Fibroblast of skin of right biceps (primary cell): ENCODE measurements around the gene TYSND1.
"Not testable (repeated sequence)": the region's sequence is repeated elsewhere in the genome, so short reads cannot be mapped to it uniquely, and the experiment has no call there.

ENCODE experiments used
- DNase-seq: peaks from one replicate; pipeline ENCODE4 v3.0.0-alpha.2; 2013

Gene TYSND1

GRCh38 chr10:70131560-70131937 is 15.0 kb downstream of the TYSND1 start:
- no peak for DNase-seq

DNA sequence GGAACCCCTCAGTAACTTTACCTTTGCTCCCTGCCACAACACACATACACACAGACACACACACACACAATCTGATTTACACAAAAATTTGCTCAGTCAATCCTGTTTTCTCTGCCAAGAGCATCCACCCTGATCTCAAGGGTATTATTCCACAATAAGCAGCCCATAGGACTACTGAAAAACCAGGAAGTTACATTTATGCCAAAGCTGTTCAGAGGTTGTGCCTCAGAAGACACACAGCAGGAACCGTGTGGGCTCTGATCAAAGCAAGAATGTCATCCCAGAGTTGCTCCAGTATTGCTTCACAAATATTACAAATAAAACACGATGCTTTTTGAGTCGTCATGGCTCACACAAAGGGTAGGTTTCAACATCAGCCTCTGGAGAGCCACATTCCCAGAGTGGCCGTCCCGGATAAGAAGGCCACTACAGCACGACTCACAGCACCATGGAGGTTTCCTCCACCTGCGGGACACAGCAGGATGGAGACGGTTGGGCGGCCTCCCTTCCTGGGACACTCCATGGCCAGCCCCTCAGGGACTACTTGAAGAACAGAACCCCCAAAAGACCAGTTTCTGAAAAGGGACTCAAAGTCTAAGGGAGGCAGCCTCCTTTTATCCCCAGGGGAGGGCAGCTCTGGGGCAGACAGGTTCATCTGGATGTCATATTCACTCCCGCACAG is 15.5 kb downstream of the TYSND1 start:
- DNase-seq = peak; percentile 53

DNA sequence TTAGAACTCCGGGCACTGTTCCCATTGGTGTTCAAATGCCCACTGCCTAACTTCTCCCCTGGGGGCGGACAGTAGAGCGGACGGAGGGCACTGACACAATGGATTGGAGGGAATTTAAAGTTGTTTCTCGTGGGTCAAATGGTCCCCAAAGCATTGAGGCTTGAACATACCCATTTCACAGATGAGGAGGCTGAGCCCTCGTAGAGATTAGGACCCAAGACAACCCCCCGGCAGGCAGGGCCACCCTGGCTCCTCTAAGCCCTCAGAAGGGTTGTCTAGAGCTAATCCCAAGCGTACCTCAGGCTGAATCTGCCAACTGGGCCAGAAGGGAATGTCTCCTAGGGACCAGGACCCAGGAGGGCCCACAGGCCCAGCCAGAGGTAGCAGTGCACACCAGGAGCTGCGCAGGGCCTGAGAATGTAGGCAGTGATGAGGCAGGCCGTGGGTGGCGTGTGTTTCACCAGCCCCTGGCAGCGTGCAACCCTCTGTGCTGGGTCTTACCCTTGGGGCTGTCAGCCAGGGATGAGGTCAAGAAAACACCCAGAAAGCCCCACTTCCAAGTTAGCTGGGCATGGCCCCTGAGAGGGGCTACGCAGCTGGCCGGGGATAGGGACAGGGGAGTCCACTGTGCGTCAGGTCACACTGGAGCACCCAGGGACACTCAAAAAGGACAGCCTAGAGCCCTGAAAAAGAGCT is 19.7 kb downstream of the TYSND1 start:
- DNase-seq = no peak

GRCh38 chr10:70125918-70126552 is 20.5 kb downstream of the TYSND1 start:
- no peak for DNase-seq

DNA sequence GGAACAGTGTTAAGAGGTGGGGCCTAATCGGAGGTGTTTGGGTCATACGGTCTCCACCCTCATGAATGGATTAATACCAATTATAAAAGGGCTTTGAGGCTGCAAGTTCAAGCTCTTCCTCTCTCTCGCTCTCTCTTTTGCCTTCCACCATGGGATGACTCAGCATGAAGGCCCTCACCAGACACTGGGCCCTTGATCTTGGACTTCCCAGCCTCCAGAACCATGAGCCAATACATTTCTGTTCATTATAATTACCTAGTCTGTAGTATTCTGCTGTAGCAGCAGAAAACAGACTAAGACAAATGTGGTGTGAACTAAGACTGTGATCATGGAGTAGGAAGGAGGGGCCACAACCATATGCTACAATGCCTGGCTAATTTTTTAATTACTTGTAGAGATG is 21.6 kb downstream of the TYSND1 start:
- no peak for DNase-seq

- DNase-seq = no peak
Observed at GRCh38 chr10:70124415-70124814, 22.1 kb downstream of the TYSND1 start.

- DNase-seq = no peak
Observed at GRCh38 chr10:70123817-70124216, 22.7 kb downstream of the TYSND1 start.

GRCh38 chr10:70123166-70123565 is 23.3 kb downstream of the TYSND1 start:
- DNase-seq = not testable (repeated sequence)

GRCh38 chr10:70122742-70123141 is 23.8 kb downstream of the TYSND1 start:
- no peak for DNase-seq

- no peak for DNase-seq
Observed at GRCh38 chr10:70121281-70121949, 25.1 kb downstream of the TYSND1 start.

DNA sequence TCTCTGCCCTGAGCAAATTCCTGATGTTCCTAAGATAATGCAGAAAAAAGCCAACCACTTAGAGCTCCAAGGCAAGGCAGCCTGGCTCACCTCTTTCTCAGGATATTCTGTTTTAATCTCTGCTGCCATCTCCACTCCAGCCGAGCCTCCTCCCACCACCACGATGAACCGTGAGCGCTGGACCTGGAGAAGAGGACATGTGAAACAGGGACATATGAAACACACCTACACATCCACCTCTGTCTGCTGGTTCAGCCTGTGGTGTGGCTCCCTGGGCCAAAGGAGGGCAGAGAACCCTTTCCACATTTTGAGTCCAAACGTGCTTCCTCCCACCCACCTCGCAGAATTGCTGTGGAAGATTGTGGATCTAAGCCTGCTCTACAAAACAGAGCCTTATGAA is 26.1 kb downstream of the TYSND1 start:
- no peak for DNase-seq

DNA sequence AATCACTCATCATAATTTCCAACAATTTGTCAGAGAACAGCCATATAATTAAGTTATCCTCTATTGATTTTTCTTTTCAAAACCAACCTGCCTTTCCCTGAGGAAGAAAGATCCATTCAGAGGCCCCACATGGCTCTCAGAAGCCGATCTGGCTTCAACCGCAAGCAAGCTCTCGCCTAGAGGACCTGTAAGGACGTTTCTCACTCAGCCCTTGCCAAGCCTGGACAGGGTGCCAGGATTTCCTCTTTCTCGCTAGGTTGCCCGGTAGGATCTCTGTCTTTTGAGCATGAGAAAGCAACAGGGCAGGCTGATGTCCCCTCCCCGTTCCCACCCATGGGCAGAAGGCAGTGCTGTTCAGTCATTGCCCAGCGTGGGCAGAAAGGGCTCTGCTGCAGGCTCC is 26.9 kb downstream of the TYSND1 start:
- no peak for DNase-seq

GRCh38 chr10:70119197-70119596 is 27.3 kb downstream of the TYSND1 start:
- DNase-seq = no peak

GRCh38 chr10:70118196-70118595 is 28.3 kb downstream of the TYSND1 start:
- no peak for DNase-seq

DNA sequence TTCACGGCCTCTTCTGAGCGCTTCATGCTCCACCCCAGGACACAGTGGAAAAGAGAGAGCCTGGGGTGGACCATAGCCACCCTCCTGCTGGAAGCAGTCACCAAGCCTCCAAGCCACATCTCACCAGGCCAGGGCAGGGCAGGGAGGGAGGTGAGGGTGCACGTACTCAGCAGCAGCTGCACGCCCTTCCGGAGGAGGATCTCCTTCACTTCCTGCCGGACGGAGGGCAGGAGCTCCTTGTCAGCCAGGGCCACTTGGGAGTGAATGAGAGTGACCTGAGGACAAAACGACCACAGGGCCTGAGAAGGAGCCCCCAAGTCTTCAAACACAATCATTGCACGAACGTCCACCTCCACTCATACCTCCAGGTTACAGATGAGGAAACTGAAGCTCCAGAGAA is 28.9 kb downstream of the TYSND1 start:
- no peak for DNase-seq

DNA sequence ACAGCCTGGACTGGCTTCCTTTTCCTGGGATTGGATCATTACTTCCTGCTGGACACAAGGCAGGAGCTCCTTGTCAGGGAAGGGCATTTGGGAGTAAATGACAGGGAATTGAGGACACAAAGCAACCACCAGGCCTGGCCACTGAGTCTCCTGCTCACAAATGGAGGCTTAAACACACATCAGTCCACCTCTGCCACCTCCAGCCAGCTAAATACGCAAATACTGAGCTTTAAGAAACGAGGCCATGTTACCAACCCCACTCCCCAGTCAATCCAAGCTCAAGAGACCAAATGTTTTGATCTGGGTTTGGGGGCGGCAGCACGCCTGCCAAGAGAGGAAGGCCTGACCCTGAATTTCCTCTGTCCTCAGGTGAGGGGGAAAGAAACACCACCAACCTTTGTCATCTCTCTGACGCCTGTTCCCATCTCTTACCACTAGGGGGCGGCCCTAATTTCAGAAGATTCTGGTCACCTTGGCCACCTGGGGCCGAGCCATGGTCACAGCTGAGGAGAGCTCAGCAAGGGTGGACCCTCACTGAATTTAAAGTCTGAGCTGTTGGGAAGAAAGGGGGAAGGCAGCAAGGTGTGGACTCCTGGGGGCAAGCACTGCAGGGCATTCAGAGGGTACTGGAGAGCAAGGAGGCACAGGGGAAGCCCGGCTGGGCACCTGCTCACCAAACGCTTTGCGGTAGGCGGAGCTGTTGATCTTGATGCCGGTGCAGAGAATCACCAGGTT is 30.4 kb downstream of the TYSND1 start:
- DNase-seq = peak; percentile 27

- DNase-seq = no peak
Observed at GRCh38 chr10:70114902-70115301, 31.6 kb downstream of the TYSND1 start.

DNA sequence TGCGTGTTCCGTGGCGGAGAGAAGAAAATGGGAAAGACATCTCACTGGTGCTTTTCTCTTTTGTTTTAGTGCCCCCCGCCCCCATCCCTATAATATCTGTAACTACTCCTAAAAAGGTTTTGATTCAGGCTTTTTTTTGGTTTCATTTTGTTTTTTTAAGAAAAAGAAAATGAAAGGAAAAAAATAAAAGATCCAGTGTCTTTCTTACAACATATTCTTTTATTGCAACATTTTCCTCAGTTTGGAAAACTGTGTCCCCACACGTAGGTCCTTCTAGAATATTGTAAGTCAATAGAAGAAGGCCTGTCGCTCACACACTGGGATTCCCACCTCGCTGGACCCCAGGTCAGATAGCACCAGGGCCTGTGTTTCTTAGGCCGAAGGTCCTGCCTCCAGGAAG is 34.4 kb downstream of the TYSND1 start:
- DNase-seq = no peak

GRCh38 chr10:70111496-70111895 is 35.0 kb downstream of the TYSND1 start:
- no peak for DNase-seq

DNA sequence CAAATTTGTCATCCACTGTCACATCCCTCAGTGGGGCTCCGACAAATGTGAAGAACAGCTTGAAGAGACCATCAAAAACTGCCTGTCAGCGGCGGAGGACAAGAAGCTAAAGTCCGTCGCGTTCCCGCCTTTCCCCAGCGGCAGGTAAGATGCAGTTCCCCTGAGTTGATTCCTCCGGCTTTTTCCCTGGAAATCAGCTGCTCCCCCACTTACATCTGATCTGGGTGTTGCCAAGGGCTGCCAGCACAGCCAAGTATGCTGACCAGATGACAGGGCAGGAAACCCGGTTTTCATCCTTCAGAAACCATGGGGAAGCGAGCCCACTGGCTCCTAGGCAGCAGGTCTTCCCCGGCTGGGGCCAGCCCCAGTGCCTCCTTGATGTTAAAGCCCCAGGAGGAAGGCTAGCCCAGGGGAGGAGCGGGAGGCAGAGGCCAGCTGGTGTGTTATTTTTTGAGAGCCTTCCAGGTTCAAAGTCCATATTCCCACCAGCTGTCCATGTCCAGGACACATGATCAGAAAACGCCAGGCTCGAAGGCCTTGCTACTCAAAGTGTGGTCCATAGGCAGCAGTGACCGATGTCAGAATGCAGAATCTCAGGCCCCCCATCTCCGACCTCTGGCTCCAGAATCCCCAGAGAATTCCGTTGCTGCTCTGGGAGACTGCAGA is 37.3 kb downstream of the TYSND1 start:
- no peak for DNase-seq

DNA sequence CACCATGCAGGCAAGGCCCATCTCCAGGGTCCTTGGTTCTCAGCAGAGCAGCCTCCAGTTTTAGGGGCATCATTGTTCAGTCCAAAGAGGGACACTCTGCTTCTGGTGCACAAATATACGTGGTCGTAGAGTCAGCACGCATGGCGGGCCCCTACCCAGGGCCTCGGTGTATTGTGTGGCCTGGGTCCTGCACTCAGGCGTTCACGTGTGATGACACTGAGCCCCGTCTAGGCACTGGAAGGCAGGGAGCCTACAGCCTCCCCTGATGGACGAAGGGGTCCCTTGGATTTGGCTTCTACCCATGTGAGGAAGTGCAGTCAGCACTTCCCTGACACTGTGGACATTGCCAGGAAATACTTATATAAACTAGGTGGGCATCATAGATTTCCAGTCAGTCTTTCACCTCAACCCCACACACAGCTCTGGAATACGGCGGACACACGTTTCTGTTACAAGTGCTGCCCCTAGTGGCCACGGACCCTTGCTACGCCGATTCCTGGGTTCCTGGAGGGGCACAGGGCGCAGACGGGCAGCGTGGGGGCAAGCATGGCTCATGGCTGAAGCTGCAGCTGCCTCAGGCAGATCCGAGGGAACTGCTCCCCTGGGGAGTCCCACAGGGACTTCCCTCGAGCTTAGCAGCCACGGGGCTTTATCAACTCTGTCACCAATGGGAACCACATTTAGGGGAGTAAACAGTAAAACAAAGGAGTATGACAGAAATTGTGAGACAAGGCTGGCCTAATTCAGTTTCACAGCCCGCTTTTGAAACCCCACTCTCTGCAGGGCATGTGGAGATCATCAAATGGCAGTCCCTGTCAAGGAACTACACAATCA is 39.3 kb downstream of the TYSND1 start:
- peak; percentile 12 for DNase-seq

GRCh38 chr10:70101668-70102067 is 44.8 kb downstream of the TYSND1 start:
- no peak for DNase-seq
